Omental fat pad (tissue), 4 donors: ENCODE measurements around the gene NAA80. TPM values are rescaled to one million over a fixed set of nuclear protein-coding genes. Genes with fewer than 3 reads are reported as not detected.
A peak's percentile ranks its signal among the peaks of the same experiment; 100 is the strongest.

ENCODE experiments used
- ATAC-seq: fragments of 150-250 bp; one replicate; pipeline ENCODE4 v1.9.1; 2016; ENCODE audit warnings: mild to moderate bottlenecking, moderate library complexity; ENCODE audit not compliant: low FRiP score
- DNase-seq: peaks from one replicate; pipeline ENCODE4 v3.0.0-alpha.2; 2019; ENCODE audit warnings: low spot score
- total RNA-seq, 4 donors: library from RNA; depleted of rRNA; stranded (reverse); fragments of >200 nt; gene quantifications; one replicate each; pipeline ENCODE4 v1.1.0, GENCODE V29; 2016
- TF ChIP-seq, protein P1 (sequence below), 3 donors: fragments of 450-650 bp; IDR thresholded peaks; one replicate each; pipeline ENCODE4 v1.5.1; 2016 to 2017; ENCODE audit warnings: antibody characterized with exemption in 3 of 3, mild to moderate bottlenecking in 3 of 3, moderate library complexity in 2 of 3

NAA80 gene, protein sequence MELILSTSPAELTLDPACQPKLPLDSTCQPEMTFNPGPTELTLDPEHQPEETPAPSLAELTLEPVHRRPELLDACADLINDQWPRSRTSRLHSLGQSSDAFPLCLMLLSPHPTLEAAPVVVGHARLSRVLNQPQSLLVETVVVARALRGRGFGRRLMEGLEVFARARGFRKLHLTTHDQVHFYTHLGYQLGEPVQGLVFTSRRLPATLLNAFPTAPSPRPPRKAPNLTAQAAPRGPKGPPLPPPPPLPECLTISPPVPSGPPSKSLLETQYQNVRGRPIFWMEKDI
- total RNA-seq: 1 to 10 TPM; 3.4 to 8.4 (median 5.3) TPM

DNA sequence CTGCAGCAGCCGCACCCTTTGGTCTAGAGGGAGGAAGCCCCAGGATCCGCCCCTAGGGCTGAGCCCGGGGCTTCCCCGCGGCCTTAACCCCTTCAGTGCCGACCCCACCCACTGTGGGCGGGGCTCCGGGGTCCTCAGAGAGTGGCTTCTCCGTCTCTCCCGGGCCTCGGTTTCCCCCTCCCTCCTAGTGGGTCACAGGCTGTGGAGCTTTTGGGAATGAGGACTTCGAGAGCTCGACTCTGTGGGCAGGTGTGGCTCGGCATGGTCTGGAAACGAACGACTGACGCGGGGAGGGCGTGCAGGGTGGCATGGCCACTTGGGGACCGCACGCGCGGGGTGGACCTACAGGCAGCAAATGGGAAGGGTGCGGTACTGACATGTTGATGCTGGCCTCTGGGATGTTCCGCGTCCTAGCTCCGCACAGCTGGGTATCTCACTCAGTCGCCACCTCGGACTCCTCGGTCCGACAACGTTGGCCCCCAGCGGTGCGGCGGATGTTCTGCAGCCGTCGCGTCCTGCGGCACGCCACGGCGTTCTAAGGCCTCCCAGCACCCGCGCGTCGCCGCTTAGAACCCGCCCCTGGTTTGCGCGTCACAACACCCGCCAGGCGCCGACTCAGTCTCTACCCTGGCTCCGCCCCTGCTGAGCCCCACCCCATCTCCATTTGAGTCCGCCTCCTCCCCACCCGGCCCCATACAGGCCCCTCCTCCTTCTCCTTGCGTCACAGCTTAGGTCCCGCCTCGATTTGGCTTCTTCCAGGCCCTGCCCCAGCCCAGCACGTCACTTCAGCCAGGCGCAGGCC, at the start of gene NAA80, which contains the start of gene HYAL3:
TSS of gene NAA80 (minus strand) at position 570 of the 802 bp plus-strand sequence. CDS start 1,942 bp downstream, outside the sequence.
TSS of gene HYAL3 (minus strand) at position 570 of the 802 bp plus-strand sequence. CDS start 3,803 bp downstream, outside the sequence.
- peak; percentile 92 for ATAC-seq
- TF ChIP-seq, protein P1, sequence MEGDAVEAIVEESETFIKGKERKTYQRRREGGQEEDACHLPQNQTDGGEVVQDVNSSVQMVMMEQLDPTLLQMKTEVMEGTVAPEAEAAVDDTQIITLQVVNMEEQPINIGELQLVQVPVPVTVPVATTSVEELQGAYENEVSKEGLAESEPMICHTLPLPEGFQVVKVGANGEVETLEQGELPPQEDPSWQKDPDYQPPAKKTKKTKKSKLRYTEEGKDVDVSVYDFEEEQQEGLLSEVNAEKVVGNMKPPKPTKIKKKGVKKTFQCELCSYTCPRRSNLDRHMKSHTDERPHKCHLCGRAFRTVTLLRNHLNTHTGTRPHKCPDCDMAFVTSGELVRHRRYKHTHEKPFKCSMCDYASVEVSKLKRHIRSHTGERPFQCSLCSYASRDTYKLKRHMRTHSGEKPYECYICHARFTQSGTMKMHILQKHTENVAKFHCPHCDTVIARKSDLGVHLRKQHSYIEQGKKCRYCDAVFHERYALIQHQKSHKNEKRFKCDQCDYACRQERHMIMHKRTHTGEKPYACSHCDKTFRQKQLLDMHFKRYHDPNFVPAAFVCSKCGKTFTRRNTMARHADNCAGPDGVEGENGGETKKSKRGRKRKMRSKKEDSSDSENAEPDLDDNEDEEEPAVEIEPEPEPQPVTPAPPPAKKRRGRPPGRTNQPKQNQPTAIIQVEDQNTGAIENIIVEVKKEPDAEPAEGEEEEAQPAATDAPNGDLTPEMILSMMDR (IDR thresholded peaks at IDR 0.05): no peak

DNA sequence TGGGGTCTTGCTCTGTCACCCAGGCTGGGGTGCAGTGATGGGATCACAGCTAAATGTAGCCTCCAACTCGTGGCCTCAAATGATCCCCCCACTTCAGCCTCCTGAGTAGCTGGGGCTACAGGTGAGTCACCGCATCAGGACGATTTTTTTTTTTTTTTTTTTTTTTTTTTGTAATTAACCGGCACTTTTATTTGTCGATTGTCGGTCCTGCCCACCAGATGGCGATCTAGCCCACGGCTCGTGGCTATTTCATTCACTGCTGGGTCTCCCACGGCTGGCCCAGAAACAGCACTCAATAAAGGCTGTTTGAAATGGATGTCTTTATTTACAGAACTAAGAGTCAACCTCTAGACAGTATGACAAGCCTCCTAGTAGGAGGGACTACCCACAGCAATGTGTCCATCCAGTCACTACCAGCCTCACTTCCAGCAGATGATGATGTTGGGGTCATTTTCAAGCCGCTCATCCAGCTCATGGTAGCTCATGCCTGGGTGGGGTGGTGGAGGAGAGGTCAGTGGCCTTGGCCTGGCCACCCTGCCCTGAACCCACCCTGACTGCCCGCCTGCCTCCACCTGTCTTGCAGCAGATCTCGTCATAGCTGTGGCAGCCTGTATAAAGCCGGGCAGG, 48.1 kb upstream of the NAA80 start:
- TF ChIP-seq, protein P1 (IDR thresholded peaks at IDR 0.05): no peak
- DNase-seq (no peak), ATAC-seq (no peak)

More for the DNA sequence above, at the start of gene NAA80, which contains the start of gene HYAL3:
- DNase-seq: peak; percentile 96

DNA sequence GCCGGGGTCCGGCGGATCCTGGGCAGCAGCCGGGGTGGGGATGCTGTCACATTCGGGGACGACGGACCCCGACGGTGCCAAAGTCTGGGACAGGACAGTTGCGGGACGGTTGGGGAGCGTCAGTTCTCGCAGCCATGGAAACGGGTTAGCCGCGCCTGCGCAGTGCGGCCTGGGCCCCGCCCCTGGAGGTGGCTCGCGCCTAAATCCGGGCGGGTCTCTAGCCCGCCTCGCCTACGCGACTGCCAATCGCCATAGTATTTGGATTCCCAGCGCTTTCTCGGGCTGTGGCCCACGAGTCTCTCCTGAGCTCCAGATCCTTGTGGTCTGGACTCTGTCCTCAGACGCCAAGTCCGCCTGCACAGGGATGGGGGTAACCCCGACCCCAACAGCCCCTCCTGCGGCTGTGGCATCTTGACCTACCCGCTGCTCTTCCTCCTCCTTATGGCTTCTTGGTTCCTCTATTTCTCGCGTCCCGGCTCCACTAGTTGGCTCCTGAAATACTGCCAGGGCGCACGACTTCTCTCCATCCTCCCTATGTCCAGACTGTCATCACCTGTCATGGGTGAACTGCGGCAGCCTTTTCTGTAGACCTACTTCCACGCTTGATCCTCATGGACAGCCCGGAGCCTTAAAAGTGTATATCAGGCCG, 46.5 kb upstream of the NAA80 start, which contains the start of gene ZMYND10:
TSS of gene ZMYND10 (minus strand) at position 147 of the 649 bp plus-strand sequence. CDS start 153 bp downstream, outside the sequence.
- TF ChIP-seq, protein P1 (IDR thresholded peaks at IDR 0.05): no peak
- ATAC-seq (peak; percentile 26), DNase-seq (no peak)

DNA sequence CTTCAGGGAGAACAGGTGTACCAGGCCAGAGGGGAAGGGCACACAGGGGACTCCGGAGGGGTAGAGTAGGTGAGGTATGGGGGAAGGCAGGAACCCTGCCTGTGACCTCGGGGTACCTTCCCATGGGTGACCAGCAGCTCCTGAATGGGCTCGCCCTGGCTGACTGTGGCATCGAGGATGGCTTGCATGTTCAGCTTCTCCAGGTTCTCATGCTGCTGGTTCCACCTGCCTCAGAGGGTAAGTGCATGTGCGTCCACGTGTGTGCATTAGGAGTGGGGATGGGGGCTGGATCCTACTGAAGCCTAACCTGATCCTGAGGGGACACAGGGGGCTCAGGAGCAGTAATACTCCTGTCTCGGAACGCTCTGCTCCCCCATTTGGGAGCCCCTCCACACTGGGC, 45.8 kb upstream of the NAA80 start:
- no peak for ATAC-seq
- TF ChIP-seq, protein P1 (IDR thresholded peaks at IDR 0.05): no peak
- no peak for DNase-seq

DNA sequence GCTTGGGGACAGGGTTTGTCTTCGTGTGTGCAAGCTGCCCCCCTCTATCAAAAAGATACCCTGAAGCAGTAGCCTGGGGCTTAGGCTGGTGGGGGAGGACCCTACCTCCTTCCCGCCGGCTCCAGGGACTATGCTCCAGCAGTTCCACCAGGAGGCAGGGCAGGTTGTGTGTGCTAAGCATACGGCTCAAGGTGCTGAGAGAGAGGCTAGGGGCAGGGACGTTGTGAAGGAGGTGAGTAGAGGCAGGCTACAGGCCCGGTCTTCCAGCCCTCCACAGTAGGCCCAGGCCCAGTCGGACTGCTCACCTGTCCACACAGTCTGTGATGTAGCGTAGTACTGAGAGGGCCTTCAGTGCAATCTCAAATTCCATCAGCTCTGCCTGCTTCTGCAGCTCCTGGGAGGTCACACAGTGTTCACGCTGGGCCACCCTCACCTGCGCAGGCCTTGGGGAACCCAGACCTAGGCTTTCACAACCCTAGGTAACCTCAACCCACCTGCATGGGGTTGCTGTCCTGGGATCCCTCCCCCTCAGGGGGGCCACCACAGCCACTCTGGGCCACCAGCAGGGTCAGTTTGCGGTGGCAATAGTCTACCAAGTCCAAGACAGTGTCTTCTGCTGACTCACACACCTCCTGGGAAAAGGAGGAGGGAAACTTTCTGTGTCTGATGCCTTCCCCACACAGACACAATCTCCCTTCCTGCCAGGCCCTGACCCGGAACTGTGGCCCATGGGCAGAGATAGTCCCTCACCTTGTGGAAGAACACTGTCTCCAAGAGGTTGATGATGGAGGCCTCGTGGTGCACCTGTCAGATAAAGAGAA, 43.8 kb upstream of the NAA80 start:
- no peak for DNase-seq
- ATAC-seq: no peak
- TF ChIP-seq, protein P1 (IDR thresholded peaks at IDR 0.05): no peak
